GM19452 (cell line): Measurements from ENCODE around the gene RARG.
"Not testable (repeated sequence)": the region's sequence is repeated elsewhere in the genome, so short reads cannot be mapped to it uniquely, and the experiment has no call there.

Experiments
- ATAC-seq: cut with Tn5 transposase; IDR thresholded peaks from one replicate; pipeline ENCODE4 v1.9.1; 2021; ENCODE audit not compliant: unreplicated experiment

Gene RARG

GRCh38 chr12:53173085-53173715, 58.8 kb downstream of the RARG start:
- no peak for ATAC-seq

GRCh38 chr12:53172352-53172751, 59.7 kb downstream of the RARG start:
- ATAC-seq = no peak

GRCh38 chr12:53171725-53172329, 60.2 kb downstream of the RARG start:
- ATAC-seq = no peak

- no peak for ATAC-seq
These were observed 60.9 kb downstream of the RARG start for GRCh38 chr12:53170876-53171724.

- ATAC-seq = no peak
These were observed 61.8 kb downstream of the RARG start for GRCh38 chr12:53170215-53170614.

GRCh38 chr12:53169644-53170043, 62.4 kb downstream of the RARG start:
- no peak for ATAC-seq

- ATAC-seq = no peak
These were observed 65.2 kb downstream of the RARG start for GRCh38 chr12:53166837-53167236.

GRCh38 chr12:53163008-53163407, 69.0 kb downstream of the RARG start:
- ATAC-seq = not testable (repeated sequence)

- no peak for ATAC-seq
These were observed 70.7 kb downstream of the RARG start for GRCh38 chr12:53161119-53161911.

- ATAC-seq = no peak
These were observed 71.3 kb downstream of the RARG start for GRCh38 chr12:53160673-53161072.
